ENCODE data around the gene TTC28.
"Not testable (repeated sequence)": the region's sequence is repeated elsewhere in the genome, so short reads cannot be mapped to it uniquely, and the experiment has no call there.

Gene TTC28

DNA sequence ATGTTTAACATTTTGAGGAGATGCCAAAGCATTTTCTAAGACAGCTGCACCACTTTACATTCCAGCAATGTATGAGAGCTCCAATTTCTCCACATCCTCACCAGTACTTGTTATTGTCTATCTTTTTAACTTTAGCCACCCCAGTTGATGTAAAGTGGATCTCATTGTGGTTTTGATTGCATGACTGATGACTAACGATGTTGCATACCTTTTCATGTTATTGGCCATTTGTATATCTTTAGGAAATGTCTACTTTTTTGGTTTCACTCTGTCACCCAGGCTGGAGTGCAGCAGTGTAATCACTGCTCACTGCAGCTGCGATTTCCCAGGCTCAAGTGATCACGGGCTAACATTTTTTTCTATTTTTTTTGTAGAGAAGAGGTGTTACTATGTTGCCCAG, 8.9 kb downstream of the TTC28 start:
- Histone ChIP-seq H3K9me3 (ENCODE audit: control insufficient read depth, low read length) (no peaks in the 10 kb centered on the region), H3K9ac (ENCODE audit: low read length) (no peak overlapping the region), H3K4me3 (ENCODE audit: low read length) (no peak overlapping the region), H3K27me3 (replicated peaks; ENCODE audit: control insufficient read depth, insufficient read depth, low read length) (no peaks in the 10 kb centered on the region), H3K36me3 (ENCODE audit: control insufficient read depth, insufficient read depth, low read length, severe bottlenecking) (no peaks in the 10 kb centered on the region), H3K4me1 (ENCODE audit: control insufficient read depth, insufficient read depth, low read length) (no peaks in the 10 kb centered on the region)
- DNase-seq (ENCODE audit: low read depth): no peak

DNA sequence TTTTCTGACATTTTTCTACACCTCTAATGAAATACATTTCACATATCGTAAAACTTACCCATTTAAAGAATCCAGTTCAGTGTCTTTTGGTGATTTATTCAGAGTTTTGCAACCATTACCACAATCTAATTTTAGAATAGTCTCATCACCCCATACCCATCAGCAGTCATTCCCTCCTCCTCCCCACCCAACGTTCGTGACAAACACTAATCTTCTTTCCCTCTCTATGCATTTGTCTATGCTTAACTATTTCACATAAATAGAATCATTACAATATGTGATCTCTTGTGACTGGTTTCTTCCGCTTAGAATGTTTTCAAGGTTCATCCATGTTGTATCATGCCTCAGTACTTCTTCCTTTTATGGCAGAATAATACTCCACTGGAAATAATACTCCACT, 9.5 kb downstream of the TTC28 start:
- H3K4me1 ChIP-seq (ENCODE audit: control insufficient read depth, insufficient read depth, low read length): no peaks in the 10 kb centered on the region
- no peaks in the 10 kb centered on the region for H3K36me3 ChIP-seq (ENCODE audit: control insufficient read depth, insufficient read depth, low read length, severe bottlenecking)
- no peak for DNase-seq (ENCODE audit: low read depth)
- no peaks in the 10 kb centered on the region for H3K27me3 ChIP-seq (replicated peaks; ENCODE audit: control insufficient read depth, insufficient read depth, low read length)
- H3K9ac ChIP-seq (ENCODE audit: low read length): no peak overlapping the region
- H3K4me3 ChIP-seq (ENCODE audit: low read length): no peak overlapping the region
- H3K9me3 ChIP-seq (ENCODE audit: control insufficient read depth, low read length): no peaks in the 10 kb centered on the region

DNA sequence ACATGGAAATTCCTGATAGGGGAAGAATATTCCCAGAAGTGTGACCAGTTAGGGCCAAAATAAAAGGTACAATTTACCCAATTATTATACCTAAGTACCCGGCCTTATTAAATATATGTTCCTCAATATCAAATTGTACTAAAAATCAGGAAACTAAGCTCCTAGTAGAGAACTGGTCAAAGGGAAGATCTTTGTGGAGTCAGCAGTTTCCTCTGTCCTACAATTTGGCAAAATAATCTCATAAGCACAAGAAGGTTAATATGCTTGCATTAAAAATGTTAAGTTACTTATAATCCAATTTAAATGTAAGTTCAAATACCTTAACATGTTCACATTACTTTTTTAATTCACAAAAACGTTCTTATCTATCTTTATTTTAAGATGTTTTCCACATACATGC, 10.3 kb downstream of the TTC28 start:
- Histone ChIP-seq H3K9me3 (ENCODE audit: control insufficient read depth, low read length) (no peaks in the 10 kb centered on the region), H3K4me3 (ENCODE audit: low read length) (no peak overlapping the region), H3K36me3 (ENCODE audit: control insufficient read depth, insufficient read depth, low read length, severe bottlenecking) (no peaks in the 10 kb centered on the region), H3K27me3 (replicated peaks; ENCODE audit: control insufficient read depth, insufficient read depth, low read length) (no peaks in the 10 kb centered on the region), H3K4me1 (ENCODE audit: control insufficient read depth, insufficient read depth, low read length) (no peaks in the 10 kb centered on the region), H3K9ac (ENCODE audit: low read length) (no peak overlapping the region)
- no peak for DNase-seq (ENCODE audit: low read depth)

DNA sequence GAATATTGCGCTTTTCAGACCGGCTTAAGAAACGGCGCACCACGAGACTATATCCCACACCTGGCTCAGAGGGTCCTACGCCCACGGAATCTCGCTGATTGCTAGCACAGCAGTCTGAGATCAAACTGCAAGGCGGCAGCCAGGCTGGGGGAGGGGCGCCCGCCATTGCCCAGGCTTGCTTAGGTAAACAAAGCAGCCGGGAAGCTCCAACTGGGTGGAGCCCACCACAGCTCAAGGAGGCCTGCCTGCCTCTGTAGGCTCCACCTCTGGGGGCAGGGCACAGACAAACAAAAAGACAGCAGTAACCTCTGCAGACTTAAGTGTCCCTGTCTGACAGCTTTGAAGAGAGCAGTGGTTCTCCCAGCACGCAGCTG, 16.1 kb downstream of the TTC28 start:
- not testable (repeated sequence) for H3K4me1 ChIP-seq (ENCODE audit: control insufficient read depth, insufficient read depth, low read length); H3K9me3 ChIP-seq (ENCODE audit: control insufficient read depth, low read length); DNase-seq (ENCODE audit: low read depth); H3K36me3 ChIP-seq (ENCODE audit: control insufficient read depth, insufficient read depth, low read length, severe bottlenecking); H3K9ac ChIP-seq (ENCODE audit: low read length); H3K27me3 ChIP-seq (replicated peaks; ENCODE audit: control insufficient read depth, insufficient read depth, low read length); H3K4me3 ChIP-seq (ENCODE audit: low read length)

DNA sequence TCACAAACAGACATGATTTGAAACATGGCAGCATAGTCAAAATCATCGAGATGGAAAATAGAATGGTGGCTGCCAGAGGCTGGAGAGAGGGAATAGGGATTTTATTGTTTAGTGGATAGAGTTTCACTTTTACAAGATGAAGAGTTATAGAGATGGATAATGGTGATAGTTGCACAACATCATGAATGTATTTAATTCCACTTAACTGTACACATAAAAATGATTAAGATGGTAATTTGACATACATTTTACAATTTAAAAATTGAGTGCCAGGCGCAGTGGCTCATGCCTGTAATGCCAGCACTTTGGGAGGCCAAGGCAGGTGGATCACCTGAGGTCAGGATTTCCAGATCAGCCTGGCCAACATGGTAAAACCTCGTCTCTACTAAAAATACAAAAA, 21.2 kb downstream of the TTC28 start:
- Histone ChIP-seq H3K4me1 (ENCODE audit: control insufficient read depth, insufficient read depth, low read length) (no peaks in the 10 kb centered on the region), H3K4me3 (ENCODE audit: low read length) (no peak overlapping the region), H3K36me3 (ENCODE audit: control insufficient read depth, insufficient read depth, low read length, severe bottlenecking) (no peaks in the 10 kb centered on the region), H3K27me3 (replicated peaks; ENCODE audit: control insufficient read depth, insufficient read depth, low read length) (no peaks in the 10 kb centered on the region), H3K9ac (ENCODE audit: low read length) (no peak overlapping the region), H3K9me3 (ENCODE audit: control insufficient read depth, low read length) (no peaks in the 10 kb centered on the region)
- DNase-seq (ENCODE audit: low read depth): no peak

DNA sequence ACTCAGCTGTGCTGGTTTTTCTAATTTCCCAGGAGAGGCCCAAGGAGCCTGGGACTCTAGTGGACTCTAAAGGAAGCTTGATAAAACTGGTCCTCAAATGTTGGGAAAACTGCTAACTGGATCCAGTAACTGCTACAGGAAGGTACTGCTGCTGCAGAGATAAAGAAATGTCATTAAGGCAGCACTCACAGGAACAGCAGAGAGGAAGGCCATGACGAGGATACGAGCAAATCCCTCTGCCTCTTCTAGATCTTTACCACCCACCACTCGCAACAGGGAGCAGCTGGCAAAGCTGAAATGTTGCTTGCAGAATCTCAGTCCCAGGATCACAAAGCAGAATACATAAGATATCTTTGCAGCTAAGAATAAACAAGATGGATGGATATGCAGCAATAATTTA, 23.5 kb downstream of the TTC28 start:
- Histone ChIP-seq H3K36me3 (ENCODE audit: control insufficient read depth, insufficient read depth, low read length, severe bottlenecking) (no peaks in the 10 kb centered on the region), H3K4me1 (ENCODE audit: control insufficient read depth, insufficient read depth, low read length) (no peaks in the 10 kb centered on the region), H3K4me3 (ENCODE audit: low read length) (no peak overlapping the region), H3K9ac (ENCODE audit: low read length) (no peak overlapping the region), H3K9me3 (ENCODE audit: control insufficient read depth, low read length) (peaks cover 4% of the 10 kb centered on the region), H3K27me3 (replicated peaks; ENCODE audit: control insufficient read depth, insufficient read depth, low read length) (no peaks in the 10 kb centered on the region)
- DNase-seq (ENCODE audit: low read depth): no peak

DNA sequence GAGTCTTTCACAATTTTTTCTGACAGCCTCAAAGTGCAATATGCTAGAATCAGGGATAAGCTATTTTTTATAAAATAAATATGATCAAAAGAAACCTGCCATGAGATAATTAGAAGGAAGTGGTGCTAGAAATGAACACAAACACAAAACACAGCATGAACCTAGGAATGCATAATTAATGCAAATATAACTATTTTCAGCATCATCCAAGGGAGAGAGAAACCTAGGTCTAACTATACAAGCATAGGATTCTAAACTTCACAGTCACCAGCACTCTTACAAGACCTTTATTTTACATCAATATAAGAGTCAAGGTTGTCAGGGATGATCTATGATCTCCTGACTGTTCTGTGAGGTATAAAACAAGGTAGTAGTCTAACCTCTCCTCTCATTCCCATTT, 29.2 kb downstream of the TTC28 start:
- Histone ChIP-seq H3K27me3 (replicated peaks; ENCODE audit: control insufficient read depth, insufficient read depth, low read length) (no peaks in the 10 kb centered on the region), H3K9me3 (ENCODE audit: control insufficient read depth, low read length) (peaks cover 4% of the 10 kb centered on the region), H3K4me3 (ENCODE audit: low read length) (no peak overlapping the region), H3K36me3 (ENCODE audit: control insufficient read depth, insufficient read depth, low read length, severe bottlenecking) (no peaks in the 10 kb centered on the region), H3K9ac (ENCODE audit: low read length) (no peak overlapping the region), H3K4me1 (ENCODE audit: control insufficient read depth, insufficient read depth, low read length) (no peaks in the 10 kb centered on the region)
- DNase-seq (ENCODE audit: low read depth): no peak

DNA sequence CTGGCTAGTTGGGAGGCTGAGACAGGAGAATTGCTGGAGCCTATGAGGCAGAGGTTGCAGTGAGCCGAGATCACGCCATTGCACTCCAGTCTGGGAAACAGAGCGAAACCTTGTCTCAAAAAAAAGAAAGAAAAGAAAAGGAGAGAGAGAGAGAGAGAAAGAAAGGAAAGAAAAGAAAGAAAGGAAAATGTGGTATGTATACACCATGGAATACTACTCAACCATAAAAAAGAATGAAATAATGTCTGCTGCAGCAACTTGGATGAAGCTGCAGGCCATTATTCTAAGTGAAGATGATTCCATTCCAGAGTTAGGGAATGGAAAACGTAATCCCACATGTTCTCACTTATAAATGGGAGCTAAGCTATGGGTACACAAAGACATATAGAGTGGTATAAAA, 30.8 kb downstream of the TTC28 start:
- Histone ChIP-seq H3K4me3 (ENCODE audit: low read length) (no peak overlapping the region), H3K27me3 (replicated peaks; ENCODE audit: control insufficient read depth, insufficient read depth, low read length) (no peaks in the 10 kb centered on the region), H3K36me3 (ENCODE audit: control insufficient read depth, insufficient read depth, low read length, severe bottlenecking) (no peaks in the 10 kb centered on the region), H3K4me1 (ENCODE audit: control insufficient read depth, insufficient read depth, low read length) (no peaks in the 10 kb centered on the region), H3K9ac (ENCODE audit: low read length) (no peak overlapping the region), H3K9me3 (ENCODE audit: control insufficient read depth, low read length) (peaks cover 4% of the 10 kb centered on the region)
- no peak for DNase-seq (ENCODE audit: low read depth)

DNA sequence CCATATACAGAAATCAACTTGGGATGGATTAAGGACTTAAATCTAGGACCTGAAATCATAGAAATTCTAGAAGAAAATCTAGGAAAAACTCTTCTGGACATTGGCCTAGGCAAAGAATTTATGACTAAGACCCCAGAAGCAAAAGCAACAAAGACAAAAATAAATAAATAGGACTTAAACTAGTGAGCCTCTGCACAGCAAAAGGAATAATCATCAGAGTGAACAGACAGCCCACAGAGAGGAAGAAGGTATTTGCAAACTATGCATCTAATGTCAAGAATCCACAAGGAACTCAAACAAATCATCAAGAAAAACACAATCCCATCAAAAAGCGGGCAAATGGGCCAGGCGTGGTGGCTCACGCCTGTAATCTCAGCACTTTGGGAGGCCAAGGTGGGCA, 32.4 kb downstream of the TTC28 start:
- no peak for DNase-seq (ENCODE audit: low read depth)
- Histone ChIP-seq H3K36me3 (ENCODE audit: control insufficient read depth, insufficient read depth, low read length, severe bottlenecking) (no peaks in the 10 kb centered on the region), H3K27me3 (replicated peaks; ENCODE audit: control insufficient read depth, insufficient read depth, low read length) (no peaks in the 10 kb centered on the region), H3K4me3 (ENCODE audit: low read length) (no peak overlapping the region), H3K9ac (ENCODE audit: low read length) (no peak overlapping the region), H3K4me1 (ENCODE audit: control insufficient read depth, insufficient read depth, low read length) (no peaks in the 10 kb centered on the region), H3K9me3 (ENCODE audit: control insufficient read depth, low read length) (peaks cover under 1% of the 10 kb centered on the region)

DNA sequence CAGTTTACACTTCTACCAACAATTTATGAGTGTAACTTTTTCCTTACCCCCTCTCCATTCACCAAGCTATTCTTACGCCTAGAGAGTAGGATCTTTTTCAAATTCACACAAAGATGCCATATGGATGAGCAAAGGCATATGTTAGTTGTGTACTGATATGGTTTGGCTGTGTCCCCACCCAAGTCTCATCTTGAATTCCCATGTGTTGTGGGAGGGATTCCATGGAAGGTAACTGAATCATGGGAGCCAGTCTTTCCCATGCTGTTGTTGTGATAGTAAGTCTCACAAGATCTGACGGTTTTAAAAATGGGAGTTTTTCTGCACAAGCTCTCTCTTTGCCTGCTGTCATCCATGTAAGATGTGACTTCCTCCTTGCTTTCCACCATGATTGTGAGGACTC, 40.3 kb downstream of the TTC28 start:
- Histone ChIP-seq H3K4me1 (ENCODE audit: control insufficient read depth, insufficient read depth, low read length) (no peaks in the 10 kb centered on the region), H3K9me3 (ENCODE audit: control insufficient read depth, low read length) (no peaks in the 10 kb centered on the region), H3K4me3 (ENCODE audit: low read length) (no peak overlapping the region), H3K9ac (ENCODE audit: low read length) (no peak overlapping the region), H3K36me3 (ENCODE audit: control insufficient read depth, insufficient read depth, low read length, severe bottlenecking) (no peaks in the 10 kb centered on the region), H3K27me3 (replicated peaks; ENCODE audit: control insufficient read depth, insufficient read depth, low read length) (no peaks in the 10 kb centered on the region)
- DNase-seq (ENCODE audit: low read depth): no peak

DNA sequence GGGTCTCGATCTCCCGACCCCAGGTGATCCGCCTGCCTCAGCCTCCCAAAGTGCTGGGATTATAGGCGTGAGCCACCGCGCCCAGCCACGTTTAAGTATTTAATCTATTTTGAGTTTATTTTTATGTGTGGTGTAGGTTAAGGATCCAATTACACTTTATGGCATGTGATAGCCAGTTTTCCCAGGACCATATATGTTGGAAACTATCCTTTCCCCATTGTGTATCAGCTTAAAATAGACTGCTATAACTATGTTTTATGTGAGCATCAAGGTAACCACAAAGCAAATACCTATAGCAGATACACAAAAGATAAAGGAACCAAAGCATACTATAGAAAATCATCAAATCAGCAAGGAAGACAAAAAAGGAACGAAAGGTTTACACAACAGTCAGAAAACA, 42.4 kb downstream of the TTC28 start:
- Histone ChIP-seq H3K4me3 (ENCODE audit: low read length) (no peak overlapping the region), H3K36me3 (ENCODE audit: control insufficient read depth, insufficient read depth, low read length, severe bottlenecking) (no peaks in the 10 kb centered on the region)
- DNase-seq (ENCODE audit: low read depth): no peak

DNA sequence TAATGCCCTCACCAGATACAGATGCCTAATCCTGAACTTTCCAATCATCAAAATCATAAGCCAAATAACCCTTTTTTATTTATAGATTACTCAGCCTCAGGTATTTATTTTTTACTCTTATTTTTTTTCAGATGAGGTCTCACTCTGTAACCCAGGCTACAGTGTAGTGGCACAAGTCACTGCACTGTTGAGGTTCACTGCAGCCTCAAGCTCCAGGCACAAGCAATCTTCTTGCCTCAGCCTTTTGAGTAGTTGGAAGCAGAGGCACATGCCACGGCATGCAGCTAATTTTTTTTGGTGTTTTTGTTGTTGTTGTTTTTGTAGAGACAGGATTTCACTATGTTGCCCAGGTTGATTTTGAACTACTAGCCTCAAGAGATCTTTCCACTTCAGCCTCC, 49.5 kb downstream of the TTC28 start:
- DNase-seq (ENCODE audit: low read depth): no peak
- no peaks in the 10 kb centered on the region for H3K27me3 ChIP-seq (replicated peaks; ENCODE audit: control insufficient read depth, insufficient read depth, low read length)
- H3K36me3 ChIP-seq (ENCODE audit: control insufficient read depth, insufficient read depth, low read length, severe bottlenecking): no peaks in the 10 kb centered on the region
- H3K4me1 ChIP-seq (ENCODE audit: control insufficient read depth, insufficient read depth, low read length): peaks cover 12% of the 10 kb centered on the region
- no peak overlapping the region for H3K4me3 ChIP-seq (ENCODE audit: low read length)
- no peak overlapping the region for H3K9ac ChIP-seq (ENCODE audit: low read length)
- H3K9me3 ChIP-seq (ENCODE audit: control insufficient read depth, low read length): no peaks in the 10 kb centered on the region

More for the DNA sequence above, 42.4 kb downstream of the TTC28 start:
- H3K27me3 ChIP-seq (replicated peaks; ENCODE audit: control insufficient read depth, insufficient read depth, low read length): no peaks in the 10 kb centered on the region
- no peak overlapping the region for H3K9ac ChIP-seq (ENCODE audit: low read length)
- no peaks in the 10 kb centered on the region for H3K9me3 ChIP-seq (ENCODE audit: control insufficient read depth, low read length)
- H3K4me1 ChIP-seq (ENCODE audit: control insufficient read depth, insufficient read depth, low read length): no peaks in the 10 kb centered on the region
